Hepatocyte (in vitro differentiated cells): ENCODE results near the gene SH3BP4. TPM values are rescaled to one million over a fixed set of nuclear protein-coding genes. Genes with fewer than 3 reads are reported as not detected.

ENCODE experiments used
- DNase-seq: peaks from one replicate; pipeline ENCODE4 v3.0.0-alpha.2; 2016; ENCODE audit warnings: low spot score
- H2AFZ ChIP-seq: fragments of 200-600 bp; sonication (generic); 2 replicates; pipeline ENCODE4 v1.6.0; 2016; ENCODE audit warnings: antibody characterized with exemption, mild to moderate bottlenecking
- H3K27ac ChIP-seq: fragments of 200-600 bp; sonication (generic); 2 replicates; pipeline ENCODE4 v1.5.1; 2016; ENCODE audit warnings: mild to moderate bottlenecking
- H3K27me3 ChIP-seq: fragments of 200-600 bp; sonication (generic); 2 replicates; pipeline ENCODE4 v1.6.1; 2016
- H3K36me3 ChIP-seq: fragments of 200-600 bp; sonication (generic); replicated peaks from 2 replicates; pipeline ENCODE4 v1.5.1; 2016; ENCODE audit warnings: low read depth; ENCODE audit not compliant: insufficient read depth
- H3K4me1 ChIP-seq: fragments of 200-600 bp; sonication (generic); 2 replicates; pipeline ENCODE4 v1.5.1; 2016; ENCODE audit warnings: mild to moderate bottlenecking, moderate library complexity; ENCODE audit not compliant: insufficient read depth
- H3K4me2 ChIP-seq: fragments of 200-600 bp; sonication (generic); 2 replicates; pipeline ENCODE4 v1.6.0; 2016
- H3K4me3 ChIP-seq: fragments of 200-600 bp; sonication (generic); 2 replicates; pipeline ENCODE4 v1.5.1; 2016; ENCODE audit warnings: mild to moderate bottlenecking
- H3K79me2 ChIP-seq: fragments of 200-600 bp; sonication (generic); 2 replicates; pipeline ENCODE4 v1.6.0; 2017; ENCODE audit warnings: mild to moderate bottlenecking
- H3K9me2 ChIP-seq: fragments of 200-600 bp; sonication (generic); replicated peaks from 2 replicates; pipeline ENCODE4 v1.6.0; 2017; ENCODE audit warnings: mild to moderate bottlenecking; ENCODE audit not compliant: insufficient read depth
- H3K9me3 ChIP-seq: fragments of 200-600 bp; sonication (generic); 2 replicates; pipeline ENCODE4 v1.5.1; 2016; ENCODE audit warnings: low read depth, mild to moderate bottlenecking
- H4K20me1 ChIP-seq: fragments of 200-600 bp; sonication (generic); 2 replicates; pipeline ENCODE4 v1.6.0; 2016; ENCODE audit warnings: mild to moderate bottlenecking; ENCODE audit not compliant: insufficient read depth, poor library complexity, severe bottlenecking
- EZH2 ChIP-seq: fragments of 200-600 bp; sonication (generic); IDR thresholded peaks from 2 replicates; pipeline ENCODE4 v1.6.1; 2016; ENCODE audit warnings: antibody characterized with exemption, mild to moderate bottlenecking, borderline replicate concordance
- EZH2phosphoT487 ChIP-seq: fragments of 200-600 bp; sonication (generic); IDR thresholded peaks from one replicate; pipeline ENCODE4 v1.6.1; 2018; ENCODE audit warnings: antibody characterized with exemption, mild to moderate bottlenecking, low read depth, moderate library complexity; ENCODE audit not compliant: unreplicated experiment, severe bottlenecking
- WGBS: methylation state at CpG from one replicate; pipeline ENCODE4 v1.1.6; 2016; ENCODE audit warnings: low lambda C conversion rate; ENCODE audit errors: missing lambda C conversion rate; 5-methylcytosine and 5-hydroxymethylcytosine counted together
- polyA plus RNA-seq: library from polyadenylated mRNA; unstranded; fragments of >200 nt; fragmentation: Nextera tagmentation; extraction: Ambion mirVana; gene quantifications from 2 replicates; pipeline ENCODE4 v1.2.1, GENCODE V29; 2016
- total RNA-seq: library from RNA; depleted of rRNA; stranded (reverse); fragments of >200 nt; gene quantifications from 2 replicates; pipeline ENCODE4 v1.2.3, GENCODE V29; 2014
- TF ChIP-seq, protein P1 (sequence below): fragments of 200-600 bp; sonication (generic); IDR thresholded peaks from 2 replicates; pipeline ENCODE4 v1.5.1; 2016; ENCODE audit warnings: antibody characterized with exemption, mild to moderate bottlenecking; ENCODE audit not compliant: poor library complexity

SH3BP4 gene
- total and polyA plus RNA-seq, 2 experiments from 2014 or later: 23.3 to 32.0 TPM

DNA sequence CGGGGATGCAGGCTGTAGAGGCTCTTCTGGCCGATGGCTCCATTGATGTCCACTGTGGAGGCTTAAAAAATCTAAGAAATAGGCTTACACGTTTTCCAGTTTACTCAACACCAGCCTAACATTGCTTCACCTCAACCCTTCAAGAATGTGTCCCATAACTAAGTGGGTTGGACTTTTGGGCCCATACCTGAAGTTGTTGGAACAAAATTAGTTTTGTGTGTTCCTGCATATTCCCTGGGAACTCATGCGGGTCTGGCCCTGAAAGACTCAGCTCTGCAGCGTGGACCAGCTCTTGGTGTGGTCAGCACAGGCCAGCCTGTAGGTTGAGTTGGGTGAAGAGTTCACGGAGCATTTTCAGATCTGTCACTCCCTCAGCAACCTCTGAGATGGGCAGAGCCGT, 38.5 kb downstream of the SH3BP4 start:
- H3K27ac ChIP-seq: no peak overlapping the region
- TF ChIP-seq EZH2: no peak
- no peak for TF ChIP-seq EZH2phosphoT487
- TF ChIP-seq, protein P1, sequence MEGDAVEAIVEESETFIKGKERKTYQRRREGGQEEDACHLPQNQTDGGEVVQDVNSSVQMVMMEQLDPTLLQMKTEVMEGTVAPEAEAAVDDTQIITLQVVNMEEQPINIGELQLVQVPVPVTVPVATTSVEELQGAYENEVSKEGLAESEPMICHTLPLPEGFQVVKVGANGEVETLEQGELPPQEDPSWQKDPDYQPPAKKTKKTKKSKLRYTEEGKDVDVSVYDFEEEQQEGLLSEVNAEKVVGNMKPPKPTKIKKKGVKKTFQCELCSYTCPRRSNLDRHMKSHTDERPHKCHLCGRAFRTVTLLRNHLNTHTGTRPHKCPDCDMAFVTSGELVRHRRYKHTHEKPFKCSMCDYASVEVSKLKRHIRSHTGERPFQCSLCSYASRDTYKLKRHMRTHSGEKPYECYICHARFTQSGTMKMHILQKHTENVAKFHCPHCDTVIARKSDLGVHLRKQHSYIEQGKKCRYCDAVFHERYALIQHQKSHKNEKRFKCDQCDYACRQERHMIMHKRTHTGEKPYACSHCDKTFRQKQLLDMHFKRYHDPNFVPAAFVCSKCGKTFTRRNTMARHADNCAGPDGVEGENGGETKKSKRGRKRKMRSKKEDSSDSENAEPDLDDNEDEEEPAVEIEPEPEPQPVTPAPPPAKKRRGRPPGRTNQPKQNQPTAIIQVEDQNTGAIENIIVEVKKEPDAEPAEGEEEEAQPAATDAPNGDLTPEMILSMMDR: no peak

GRCh38 chr2:234991290-234991689, 39.5 kb downstream of the SH3BP4 start:
- Histone ChIP-seq H3K4me3 (no peak overlapping the region), H3K27me3 (no peaks in the 10 kb centered on the region), H3K9me3 (no peaks in the 10 kb centered on the region), H2AFZ (no peak overlapping the region), H3K4me1 (peaks cover 29% of the 10 kb centered on the region), H3K4me2 (no peak overlapping the region), H3K27ac (no peak overlapping the region), H4K20me1 (peaks cover 35% of the 10 kb centered on the region), H3K9me2 (no peaks in the 10 kb centered on the region), H3K36me3 (no peaks in the 10 kb centered on the region), H3K79me2 (peaks cover 100% of the 10 kb centered on the region)
- no peak for DNase-seq
- WGBS: 90% methylated on average over 5 of the region's 5 CpGs
- no peak for TF ChIP-seq EZH2phosphoT487
- no peak for TF ChIP-seq EZH2
- TF ChIP-seq, protein P1: no peak

More for the DNA sequence above, 38.5 kb downstream of the SH3BP4 start:
- 92% methylated on average over 7 of the region's 7 CpGs for WGBS
- Histone ChIP-seq H3K9me2 (no peaks in the 10 kb centered on the region), H3K9me3 (no peaks in the 10 kb centered on the region), H3K36me3 (no peaks in the 10 kb centered on the region), H3K4me1 (peaks cover 19% of the 10 kb centered on the region), H3K4me3 (no peak overlapping the region), H3K4me2 (no peak overlapping the region), H2AFZ (no peak overlapping the region), H3K27me3 (no peaks in the 10 kb centered on the region), H3K79me2 (peaks cover 100% of the 10 kb centered on the region), H4K20me1 (peaks cover 35% of the 10 kb centered on the region)
- DNase-seq: no peak

DNA sequence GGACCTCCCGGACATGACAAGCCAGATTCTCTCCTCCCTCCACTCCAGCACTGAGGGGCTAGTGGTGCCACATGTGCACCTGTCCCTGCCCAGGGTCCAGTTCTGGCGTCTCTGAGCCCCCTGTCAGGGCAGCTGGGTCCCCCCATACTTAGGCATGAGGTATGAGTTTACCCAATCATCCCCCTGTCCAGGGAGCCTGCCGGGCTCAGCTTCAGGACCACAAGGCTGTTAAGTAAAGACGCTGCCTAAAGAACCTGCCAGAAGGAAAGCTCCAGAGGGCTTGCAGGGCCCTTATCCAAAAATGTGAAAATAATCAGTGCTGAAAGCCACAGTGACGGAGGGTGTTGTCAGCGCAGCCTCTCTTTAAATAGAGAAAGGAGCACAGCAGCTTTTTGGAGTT, 40.0 kb downstream of the SH3BP4 start:
- Histone ChIP-seq H4K20me1 (peaks cover 35% of the 10 kb centered on the region), H3K27me3 (no peaks in the 10 kb centered on the region), H2AFZ (no peak overlapping the region), H3K4me1 (peaks cover 32% of the 10 kb centered on the region), H3K36me3 (no peaks in the 10 kb centered on the region), H3K4me3 (no peak overlapping the region), H3K9me2 (no peaks in the 10 kb centered on the region), H3K79me2 (peaks cover 100% of the 10 kb centered on the region), H3K27ac (no peak overlapping the region), H3K9me3 (no peaks in the 10 kb centered on the region), H3K4me2 (no peak overlapping the region)
- DNase-seq: no peak
- WGBS: 89% methylated on average over 6 of the region's 6 CpGs
- TF ChIP-seq EZH2phosphoT487 (no peak), EZH2 (no peak)
- TF ChIP-seq, protein P1: no peak

DNA sequence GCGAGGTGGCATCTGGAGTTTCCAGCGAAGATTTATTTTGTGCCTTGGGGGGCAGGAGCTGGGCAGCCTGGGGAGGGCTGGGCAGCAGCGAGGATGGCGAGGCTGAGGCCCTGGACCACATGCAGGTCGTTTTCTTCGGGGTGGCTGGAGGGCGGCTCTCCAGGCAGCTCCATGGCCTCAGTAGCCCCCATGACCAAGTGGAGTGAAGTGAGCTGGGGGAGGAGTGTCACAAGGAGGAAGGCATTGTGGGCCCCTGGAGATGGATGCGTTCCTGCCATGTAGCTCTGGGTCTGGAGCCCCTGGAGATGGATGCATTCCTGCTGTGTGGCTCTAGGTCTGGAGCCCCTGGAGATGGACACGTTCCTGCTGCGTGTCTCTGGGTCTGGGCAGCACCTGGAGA, 40.4 kb downstream of the SH3BP4 start:
- DNase-seq: no peak
- H3K9me2 ChIP-seq: no peaks in the 10 kb centered on the region
- H4K20me1 ChIP-seq: peaks cover 35% of the 10 kb centered on the region
- H3K27ac ChIP-seq: no peak overlapping the region
- no peak overlapping the region for H3K4me3 ChIP-seq
- no peaks in the 10 kb centered on the region for H3K36me3 ChIP-seq
- H3K79me2 ChIP-seq: peaks cover 100% of the 10 kb centered on the region
- TF ChIP-seq EZH2: no peak
- no peak for TF ChIP-seq EZH2phosphoT487
- TF ChIP-seq, protein P1: no peak
- no peaks in the 10 kb centered on the region for H3K27me3 ChIP-seq
- H3K9me3 ChIP-seq: no peaks in the 10 kb centered on the region
- WGBS: 91% methylated on average over 10 of the region's 10 CpGs
- peaks cover 30% of the 10 kb centered on the region for H3K4me1 ChIP-seq
- H3K4me2 ChIP-seq: no peak overlapping the region
- H2AFZ ChIP-seq: no peak overlapping the region
